Endothelial cell of umbilical vein (primary cell): ENCODE results near the gene ZMYM5. TPM values are rescaled to one million over a fixed set of nuclear protein-coding genes. Genes with fewer than 3 reads are reported as not detected.
"Not testable (repeated sequence)": the region's sequence is repeated elsewhere in the genome, so short reads cannot be mapped to it uniquely, and the experiment has no call there.

Experiments
- BruUV-seq: library from RNA; stranded (reverse); fragments of 400-500 nt; replicated peaks from 2 replicates; lab custom pipeline; 2021; lab: Mats Ljungman, UMichigan
- CTCF ChIA-PET: fragments of 300-600, 350-600 bp; sonication (Branson Sonifier 250); formaldehyde crosslinking; loops from one replicate; lab custom pipeline; 2021; ENCODE audit warnings: antibody characterized with exemption, inconsistent platforms; lab: Charles Lee
- POLR2A ChIA-PET: fragments of 300-600, 350-600 bp; sonication (Branson Sonifier 250); formaldehyde crosslinking; loops from one replicate; lab custom pipeline; 2021; ENCODE audit warnings: antibody characterized with exemption, inconsistent platforms; lab: Charles Lee
- DNase-seq: peaks from one replicate; pipeline ENCODE4 v3.0.0-alpha.2; 2011; ENCODE audit warnings: low read depth, low spot score
- FAIRE-seq: peaks from 2 replicates; lab custom pipeline; 2011; peaks lifted over from hg19 to GRCh38; lab: Jason Lieb, UNC
- H2AFZ ChIP-seq: 2 replicates; pipeline ENCODE4 v1.6.0; 2012; ENCODE audit warnings: low read depth, low read length, control low read depth, inconsistent platforms
- H3K27ac ChIP-seq: 2 replicates; pipeline ENCODE4 v1.5.1; 2011; ENCODE audit warnings: low read depth, mild to moderate bottlenecking, control low read depth, low read length, moderate library complexity; ENCODE audit not compliant: insufficient read depth
- H3K27me3 ChIP-seq, 2 experiments: 2 replicates each; pipeline versions ENCODE4 v1.6.0 to v1.6.1; 2011; ENCODE audit warnings: low read length in 2 of 2, mixed read lengths in 1 of 2; ENCODE audit not compliant: control insufficient read depth in 2 of 2, insufficient read depth in 2 of 2
- H3K36me3 ChIP-seq, 2 experiments: 2 replicates in 1 of 2; 3 replicates in 1 of 2; pipeline ENCODE4 v1.5.1; 2011; ENCODE audit warnings: low read length in 2 of 2, mild to moderate bottlenecking in 1 of 2, moderate library complexity in 1 of 2; ENCODE audit not compliant: control insufficient read depth in 2 of 2, insufficient read depth in 2 of 2; ENCODE audit errors: extremely low read depth in 1 of 2
- H3K4me1 ChIP-seq: 3 replicates; pipeline ENCODE4 v1.5.1; 2011; ENCODE audit warnings: mild to moderate bottlenecking, low read length; ENCODE audit not compliant: control insufficient read depth, insufficient read depth; ENCODE audit errors: extremely low read depth
- H3K4me2 ChIP-seq: 2 replicates; pipeline ENCODE4 v1.6.1; 2011; ENCODE audit warnings: low read length, control low read depth, mixed read lengths; ENCODE audit not compliant: insufficient read depth
- H3K4me3 ChIP-seq, 3 experiments: fragments of 200-600 bp in 1 of 3; sonication (generic), shearing (Covaris generic) in 1 of 3; replicated peaks in 1 of 3; 2 replicates each; pipeline ENCODE4 v1.5.1; 2011 to 2016; ENCODE audit warnings: control low read depth in 3 of 3, low read length in 3 of 3, mild to moderate bottlenecking in 2 of 3, inconsistent platforms in 1 of 3, low read depth in 1 of 3, moderate library complexity in 1 of 3; ENCODE audit not compliant: insufficient read depth in 1 of 3
- H3K79me2 ChIP-seq: 2 replicates; pipeline ENCODE4 v1.6.0; 2012; ENCODE audit warnings: low read length, inconsistent platforms; ENCODE audit not compliant: control insufficient read depth, insufficient read depth
- H3K9ac ChIP-seq: replicated peaks from 2 replicates; pipeline ENCODE3; 2011; ENCODE audit warnings: low read length, control low read depth; ENCODE audit not compliant: insufficient read depth; ENCODE audit errors: extremely low read depth
- H3K9me1 ChIP-seq: replicated peaks from 3 replicates; pipeline ENCODE4 v1.6.0; 2011; ENCODE audit warnings: mild to moderate bottlenecking, low read length; ENCODE audit not compliant: control insufficient read depth, insufficient read depth; ENCODE audit errors: extremely low read depth
- H3K9me3 ChIP-seq: replicated peaks from 2 replicates; pipeline ENCODE4 v1.5.1; 2012; ENCODE audit warnings: low read length, inconsistent platforms; ENCODE audit not compliant: control insufficient read depth, insufficient read depth
- H4K20me1 ChIP-seq: replicated peaks from 2 replicates; pipeline ENCODE3; 2011; ENCODE audit warnings: mild to moderate bottlenecking, low read length; ENCODE audit not compliant: control insufficient read depth, insufficient read depth; ENCODE audit errors: extremely low read depth
- CTCF ChIP-seq, 2 donors: IDR thresholded peaks; 1 replicate in 1 of 2; 2 replicates in 1 of 2; pipeline ENCODE4 v1.5.1; 2011; ENCODE audit warnings: low read length in 2 of 2, mild to moderate bottlenecking in 2 of 2, moderate library complexity in 2 of 2, control low read depth in 1 of 2, inconsistent platforms in 1 of 2, low read depth in 1 of 2; ENCODE audit not compliant: insufficient read depth in 1 of 2; ENCODE audit errors: extremely low read depth in 1 of 2
- FOS ChIP-seq: IDR thresholded peaks from 2 replicates; pipeline ENCODE4 v1.6.1; 2011; ENCODE audit warnings: mild to moderate bottlenecking, low read length, moderate library complexity, borderline replicate concordance; ENCODE audit not compliant: insufficient read depth
- JUN ChIP-seq: IDR thresholded peaks from 2 replicates; pipeline ENCODE4 v1.6.1; 2011; ENCODE audit warnings: borderline replicate concordance, low read depth; ENCODE audit not compliant: insufficient read length, insufficient read depth
- MAX ChIP-seq: IDR thresholded peaks from 2 replicates; pipeline ENCODE4 v1.6.1; 2011; ENCODE audit not compliant: insufficient read depth, insufficient read length
- MYC ChIP-seq: IDR thresholded peaks from one replicate; pipeline ENCODE4 v1.6.1; 2011; ENCODE audit warnings: mild to moderate bottlenecking, low read depth, low read length
- POLR2A ChIP-seq: IDR thresholded peaks from 2 replicates; pipeline ENCODE4 v1.6.1; 2012; ENCODE audit warnings: low read depth, mild to moderate bottlenecking, control low read depth, low read length
- POLR2AphosphoS5 ChIP-seq: IDR thresholded peaks from 2 replicates; pipeline ENCODE4 v1.6.1; 2012; ENCODE audit warnings: low read depth, mild to moderate bottlenecking, control low read depth, low read length, moderate library complexity; ENCODE audit not compliant: insufficient read depth
- dilution Hi-C: fragments of 300-500 bp; cut with MboI; formaldehyde crosslinking; loops from one replicate; pipeline ENCODE4 v1.15.0; 2019; ENCODE audit warnings: low sequenced_read_pairs; ENCODE audit not compliant: extremely low pct_ligation_motif_present
- intact Hi-C: fragments of 100-400 bp; cut with micrococcal nuclease; formaldehyde crosslinking; loops from one replicate; pipeline ENCODE4 v1.10.0; 2022
- polyA plus RNA-seq, 4 experiments: library from polyadenylated mRNA; depleted of rRNA in 3 of 4; stranded (reverse) in 3 of 4; unstranded in 1 of 4; fragments of >200 nt; gene quantifications; 2 replicates each; pipeline versions ENCODE4 v1.2.1 to v1.2.3, GENCODE V29; 2011 to 2012; ENCODE audit warnings: missing spikeins in 1 of 4
- total RNA-seq: library from RNA; stranded (reverse); gene quantifications from 2 replicates; pipeline ENCODE4 v1.2.3, GENCODE V29; 2021

ZMYM5 gene
- total and polyA plus RNA-seq, 2 donors (not counting 3 experiments of a cell fraction or from before 2014, with no cell fraction given) = 4.9 to 10.1 TPM

GRCh38 chr13:19860884-19861655, 2.4 kb downstream of the ZMYM5 start:
- Histone ChIP-seq H3K27me3 (no peaks in the 10 kb centered on the region), H4K20me1 (peaks cover 3% of the 10 kb centered on the region), H3K36me3 (no peaks in the 10 kb centered on the region), H3K9me3 (no peaks in the 10 kb centered on the region), H3K9me1 (no peaks in the 10 kb centered on the region), H3K4me3 (peak overlapping the region in 1 of 3 experiments; percentile 91), H3K4me1 (peaks cover 30% of the 10 kb centered on the region), H3K27ac (peak overlapping the region; percentile 8), H2AFZ (no peak overlapping the region), H3K9ac (peak overlapping the region; percentile 11), H3K79me2 (peaks cover 59% of the 10 kb centered on the region), H3K4me2 (peak overlapping the region; percentile 97)
- CTCF ChIA-PET = interaction anchor here (0.7 to 2.0 kb wide), 5 partner anchors 9 to 96 kb away, joined by 3 to 7 read pairs (median 4); no protein-coding TSS in a partner anchor
- intact Hi-C loops = loop anchor here (5.0 kb wide), 2 partner anchors 229 to 301 kb away; partner anchors contain the start of genes GJA3 and MPHOSPH8
- dilution Hi-C loops = no loop called here
- peak; percentile 43 for DNase-seq
- POLR2A ChIA-PET = interaction anchor here (0.6 kb wide), 1 partner anchor 80 kb away, joined by 6 read pairs; no protein-coding TSS in a partner anchor
- BruUV-seq = no TSS peak
- no peak for TF ChIP-seq MAX
- no peak for TF ChIP-seq MYC
- TF ChIP-seq JUN = peak; percentile 5
- TF ChIP-seq POLR2A = no peak
- no peak for TF ChIP-seq POLR2AphosphoS5
- peak; percentile 29 for TF ChIP-seq FOS
- no peak for TF ChIP-seq CTCF (IDR thresholded peaks at IDR 0.05; ENCODE audit: extremely low read depth in 1 of 2, insufficient read depth in 1 of 2, low read depth in 1 of 2, low read length in 2 of 2)
- FAIRE-seq = peak; percentile 76

- H3K79me2 ChIP-seq = peaks cover 72% of the 10 kb centered on the region
- BruUV-seq, H3K9me1 ChIP-seq, H3K9ac ChIP-seq, FAIRE-seq, H3K4me3 ChIP-seq, dilution Hi-C loops, intact Hi-C loops, H3K9me3 ChIP-seq, H3K27me3 ChIP-seq, DNase-seq, CTCF ChIA-PET, H2AFZ ChIP-seq, POLR2A ChIA-PET, H3K36me3 ChIP-seq, H3K27ac ChIP-seq, H4K20me1 ChIP-seq, H3K4me2 ChIP-seq: not testable (repeated sequence)
- peaks cover 19% of the 10 kb centered on the region for H3K4me1 ChIP-seq
These were observed 5.8 kb downstream of the ZMYM5 start for GRCh38 chr13:19857637-19858036.
